Astrocyte (in vitro differentiated cells and primary cell): ENCODE data around the gene GRID2. TPM values are rescaled to one million over a fixed set of nuclear protein-coding genes. Genes with fewer than 3 reads are reported as not detected.

Source experiments
- DNase-seq: peaks from one replicate; pipeline ENCODE4 v3.0.0-alpha.2; 2010; ENCODE audit warnings: low read depth
- FAIRE-seq: peaks from 2 replicates; lab custom pipeline; 2011; peaks lifted over from hg19 to GRCh38; lab: Jason Lieb, UNC
- H2AFZ ChIP-seq: 2 replicates; pipeline ENCODE4 v1.6.0; 2012; ENCODE audit warnings: low read depth, low read length, inconsistent platforms
- H3K27ac ChIP-seq: 2 replicates; pipeline ENCODE4 v1.5.1; 2011; ENCODE audit warnings: low read depth, low read length, inconsistent platforms
- H3K27me3 ChIP-seq: 2 replicates; pipeline ENCODE4 v1.6.0; 2011; ENCODE audit warnings: low read length, inconsistent platforms; ENCODE audit not compliant: insufficient read depth
- H3K36me3 ChIP-seq: 2 replicates; pipeline ENCODE4 v1.5.1; 2011; ENCODE audit warnings: low read length, inconsistent platforms; ENCODE audit not compliant: insufficient read depth
- H3K4me1 ChIP-seq: 2 replicates; pipeline ENCODE4 v1.5.1; 2011; ENCODE audit warnings: low read length, inconsistent platforms; ENCODE audit not compliant: insufficient read depth
- H3K4me2 ChIP-seq: 2 replicates; pipeline ENCODE4 v1.6.0; 2012; ENCODE audit warnings: low read length, inconsistent platforms
- H3K4me3 ChIP-seq: 2 replicates; pipeline ENCODE4 v1.5.1; 2011; ENCODE audit warnings: low read depth, mild to moderate bottlenecking, low read length, inconsistent platforms; ENCODE audit not compliant: insufficient read depth
- H3K79me2 ChIP-seq: 2 replicates; pipeline ENCODE4 v1.6.0; 2012; ENCODE audit warnings: mild to moderate bottlenecking, low read length, inconsistent platforms; ENCODE audit not compliant: insufficient read depth
- H3K9ac ChIP-seq: 2 replicates; pipeline ENCODE4 v1.6.0; 2012; ENCODE audit warnings: mild to moderate bottlenecking, low read length, inconsistent platforms
- H3K9me3 ChIP-seq: 2 replicates; pipeline ENCODE4 v1.5.1; 2012; ENCODE audit warnings: low read depth, mild to moderate bottlenecking, low read length, inconsistent platforms; ENCODE audit not compliant: insufficient read depth
- H4K20me1 ChIP-seq: 2 replicates; pipeline ENCODE4 v1.6.0; 2012; ENCODE audit warnings: low read length, inconsistent platforms; ENCODE audit not compliant: insufficient read depth
- H3K27ac Mint-ChIP-seq: one replicate; pipeline ENCODE4 v1.8.0; 2021; ENCODE audit warnings: mild to moderate bottlenecking, mixed read lengths; ENCODE audit not compliant: unreplicated experiment
- H3K27me3 Mint-ChIP-seq: one replicate; pipeline ENCODE4 v1.8.0; 2021; ENCODE audit warnings: low read depth, mixed read lengths; ENCODE audit not compliant: unreplicated experiment
- H3K36me3 Mint-ChIP-seq: one replicate; pipeline ENCODE4 v1.8.0; 2021; ENCODE audit warnings: low read depth, mixed read lengths; ENCODE audit not compliant: unreplicated experiment
- H3K4me1 Mint-ChIP-seq: one replicate; pipeline ENCODE4 v1.8.0; 2021; ENCODE audit warnings: low read depth, mixed read lengths; ENCODE audit not compliant: unreplicated experiment
- H3K4me3 Mint-ChIP-seq: one replicate; pipeline ENCODE4 v1.8.0; 2021; ENCODE audit warnings: mild to moderate bottlenecking, moderate library complexity, mixed read lengths; ENCODE audit not compliant: unreplicated experiment
- H3K9me3 Mint-ChIP-seq: one replicate; pipeline ENCODE4 v1.8.0; 2021; ENCODE audit warnings: mild to moderate bottlenecking, mixed read lengths; ENCODE audit not compliant: unreplicated experiment
- EZH2 ChIP-seq: IDR thresholded peaks from 2 replicates; pipeline ENCODE4 v1.6.1; 2012; ENCODE audit warnings: mild to moderate bottlenecking, low read length, inconsistent platforms; ENCODE audit not compliant: insufficient read depth
- total RNA-seq: library from RNA; stranded (reverse); gene quantifications from 2 replicates; pipeline ENCODE4 v1.2.1, GENCODE V29; 2021
- TF ChIP-seq, protein P1 (sequence below): IDR thresholded peaks from 2 replicates; pipeline ENCODE4 v1.5.1; 2011; ENCODE audit warnings: low read depth, mild to moderate bottlenecking, inconsistent platforms, low read length, moderate library complexity; ENCODE audit not compliant: insufficient read depth

Gene GRID2
- total RNA-seq, 1 donor from 2014 or later: 0.14 TPM

GRCh38 chr4:93645120-93645519 lies 1341.4 kb downstream of the GRID2 start:
- Histone ChIP-seq H4K20me1 (no peaks in the 10 kb centered on the region), H3K27ac (no peak overlapping the region), H3K79me2 (no peaks in the 10 kb centered on the region), H3K9me3 (no peaks in the 10 kb centered on the region), H3K4me1 (no peaks in the 10 kb centered on the region), H3K36me3 (no peaks in the 10 kb centered on the region), H3K9ac (no peak overlapping the region), H3K4me3 (no peak overlapping the region), H3K4me2 (no peak overlapping the region), H3K27me3 (no peaks in the 10 kb centered on the region), H2AFZ (no peak overlapping the region)
- Mint-ChIP-seq H3K9me3 (no peaks in the 10 kb centered on the region), H3K36me3 (no peaks in the 10 kb centered on the region), H3K27ac (no peak overlapping the region), H3K4me3 (no peak overlapping the region), H3K4me1 (no peaks in the 10 kb centered on the region), H3K27me3 (no peaks in the 10 kb centered on the region)
- no peak for FAIRE-seq
- no peak for DNase-seq
- TF ChIP-seq, protein P1, sequence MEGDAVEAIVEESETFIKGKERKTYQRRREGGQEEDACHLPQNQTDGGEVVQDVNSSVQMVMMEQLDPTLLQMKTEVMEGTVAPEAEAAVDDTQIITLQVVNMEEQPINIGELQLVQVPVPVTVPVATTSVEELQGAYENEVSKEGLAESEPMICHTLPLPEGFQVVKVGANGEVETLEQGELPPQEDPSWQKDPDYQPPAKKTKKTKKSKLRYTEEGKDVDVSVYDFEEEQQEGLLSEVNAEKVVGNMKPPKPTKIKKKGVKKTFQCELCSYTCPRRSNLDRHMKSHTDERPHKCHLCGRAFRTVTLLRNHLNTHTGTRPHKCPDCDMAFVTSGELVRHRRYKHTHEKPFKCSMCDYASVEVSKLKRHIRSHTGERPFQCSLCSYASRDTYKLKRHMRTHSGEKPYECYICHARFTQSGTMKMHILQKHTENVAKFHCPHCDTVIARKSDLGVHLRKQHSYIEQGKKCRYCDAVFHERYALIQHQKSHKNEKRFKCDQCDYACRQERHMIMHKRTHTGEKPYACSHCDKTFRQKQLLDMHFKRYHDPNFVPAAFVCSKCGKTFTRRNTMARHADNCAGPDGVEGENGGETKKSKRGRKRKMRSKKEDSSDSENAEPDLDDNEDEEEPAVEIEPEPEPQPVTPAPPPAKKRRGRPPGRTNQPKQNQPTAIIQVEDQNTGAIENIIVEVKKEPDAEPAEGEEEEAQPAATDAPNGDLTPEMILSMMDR: no peak
- no peak for TF ChIP-seq EZH2

DNA sequence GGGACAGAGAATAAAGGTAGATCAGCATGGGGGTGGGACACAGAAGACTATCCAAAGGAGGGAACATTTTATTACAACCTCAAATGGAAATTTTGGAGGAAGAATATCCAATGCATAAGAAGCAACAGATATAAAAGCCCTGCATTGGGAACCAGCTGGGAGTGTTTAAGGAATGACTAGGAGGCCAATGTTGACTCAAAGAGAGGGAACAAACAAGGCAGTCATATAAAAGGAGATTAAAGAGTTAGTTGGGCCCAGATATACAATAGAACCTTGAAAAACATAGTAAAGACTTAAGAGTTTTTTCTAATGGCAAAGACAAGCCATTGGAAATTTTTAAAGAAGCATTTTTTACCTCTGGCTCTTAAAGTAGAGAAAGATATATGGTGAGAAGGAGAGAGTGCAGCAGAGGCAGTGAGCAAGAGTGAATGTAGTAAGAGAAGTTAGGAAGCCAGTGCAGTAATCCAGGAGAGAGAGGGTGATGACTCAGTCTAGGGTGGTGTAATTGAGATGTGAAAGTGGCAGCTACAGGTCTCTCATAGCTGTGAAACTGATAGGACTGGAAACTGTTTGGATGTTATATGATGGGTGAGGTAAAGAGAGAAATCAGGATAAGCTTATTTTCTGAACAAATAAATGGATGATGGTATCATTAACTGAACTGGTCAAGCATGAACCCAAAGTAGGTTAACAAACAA lies 1342.6 kb downstream of the GRID2 start:
- Mint-ChIP-seq H3K9me3 (no peaks in the 10 kb centered on the region), H3K27me3 (no peaks in the 10 kb centered on the region), H3K4me1 (no peaks in the 10 kb centered on the region), H3K4me3 (no peak overlapping the region), H3K27ac (no peak overlapping the region), H3K36me3 (no peaks in the 10 kb centered on the region)
- H3K79me2 ChIP-seq: no peaks in the 10 kb centered on the region
- no peak overlapping the region for H3K9ac ChIP-seq
- no peaks in the 10 kb centered on the region for H3K36me3 ChIP-seq
- FAIRE-seq (no peak), DNase-seq (no peak)
- no peak overlapping the region for H3K27ac ChIP-seq
- TF ChIP-seq EZH2: no peak
- TF ChIP-seq, protein P1: no peak
- no peak overlapping the region for H3K4me2 ChIP-seq
- H3K27me3 ChIP-seq: no peaks in the 10 kb centered on the region
- no peak overlapping the region for H3K4me3 ChIP-seq
- no peaks in the 10 kb centered on the region for H4K20me1 ChIP-seq
- no peaks in the 10 kb centered on the region for H3K9me3 ChIP-seq
- H2AFZ ChIP-seq: no peak overlapping the region
- H3K4me1 ChIP-seq: no peaks in the 10 kb centered on the region

DNA sequence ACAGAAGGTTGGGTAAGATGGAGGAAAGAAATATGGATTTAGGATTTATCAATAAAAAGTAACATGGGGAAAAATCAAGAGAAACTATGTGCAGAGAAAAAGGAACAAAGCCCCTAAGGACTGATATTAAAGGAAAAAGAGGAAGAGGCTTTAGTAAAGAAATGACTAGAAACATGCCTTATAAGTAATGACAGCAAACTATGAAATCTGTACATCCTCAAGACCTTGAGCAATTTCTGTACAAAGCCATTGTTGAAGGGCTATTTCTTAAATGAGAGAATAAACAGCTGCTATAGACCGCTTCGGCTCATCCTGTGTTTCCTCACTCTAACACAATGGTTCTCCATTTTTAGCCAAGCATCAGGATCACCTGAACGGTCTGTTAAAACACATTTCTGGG lies 1344.5 kb downstream of the GRID2 start:
- H3K27ac ChIP-seq: no peak overlapping the region
- no peaks in the 10 kb centered on the region for H3K36me3 ChIP-seq
- no peak overlapping the region for H2AFZ ChIP-seq
- Mint-ChIP-seq H3K4me3 (no peak overlapping the region), H3K27me3 (no peaks in the 10 kb centered on the region), H3K4me1 (no peaks in the 10 kb centered on the region), H3K36me3 (no peaks in the 10 kb centered on the region), H3K9me3 (no peaks in the 10 kb centered on the region), H3K27ac (no peak overlapping the region)
- no peak for FAIRE-seq
- no peaks in the 10 kb centered on the region for H4K20me1 ChIP-seq
- TF ChIP-seq EZH2: no peak
- TF ChIP-seq, protein P1: no peak
- no peak overlapping the region for H3K4me3 ChIP-seq
- no peaks in the 10 kb centered on the region for H3K4me1 ChIP-seq
- H3K27me3 ChIP-seq: no peaks in the 10 kb centered on the region
- no peak for DNase-seq
- H3K9ac ChIP-seq: no peak overlapping the region
- no peaks in the 10 kb centered on the region for H3K9me3 ChIP-seq
- no peaks in the 10 kb centered on the region for H3K79me2 ChIP-seq
- no peak overlapping the region for H3K4me2 ChIP-seq
